H9 (cell line): ENCODE data around the gene TH. TPM values are rescaled to one million over a fixed set of nuclear protein-coding genes. Genes with fewer than 3 reads are reported as not detected.

Experiments used
- DNase-seq: peaks from one replicate; pipeline ENCODE4 v3.0.0-alpha.2; 2017
- H2AFZ ChIP-seq: one replicate; pipeline ENCODE4 v1.6.1; 2013; ENCODE audit warnings: mild to moderate bottlenecking, low read length, control low read depth, moderate library complexity
- H2AK5ac ChIP-seq: 2 replicates; pipeline ENCODE4 v1.6.1; 2013; ENCODE audit warnings: low read length, control low read depth, mixed read lengths; ENCODE audit not compliant: insufficient read length
- H2BK120ac ChIP-seq: one replicate; pipeline ENCODE4 v1.6.1; 2013; ENCODE audit warnings: low read depth, mild to moderate bottlenecking, low read length, control low read depth, inconsistent platforms; ENCODE audit not compliant: poor library complexity, severe bottlenecking
- H2BK12ac ChIP-seq: 2 replicates; pipeline ENCODE4 v1.6.1; 2013; ENCODE audit warnings: low read length, control low read depth, mixed read lengths, low read depth; ENCODE audit not compliant: insufficient read length
- H2BK15ac ChIP-seq: 2 replicates; pipeline ENCODE4 v1.6.1; 2013; ENCODE audit warnings: low read depth, low read length, control low read depth
- H2BK20ac ChIP-seq: one replicate; pipeline ENCODE4 v1.6.1; 2013; ENCODE audit warnings: low read depth, mild to moderate bottlenecking, low read length, control low read depth, inconsistent platforms; ENCODE audit not compliant: poor library complexity, severe bottlenecking
- H2BK5ac ChIP-seq: 2 replicates; pipeline ENCODE4 v1.6.1; 2013; ENCODE audit warnings: low read length, control low read depth, mixed read lengths; ENCODE audit not compliant: insufficient read length
- H3K14ac ChIP-seq: 2 replicates; pipeline ENCODE4 v1.6.1; 2013; ENCODE audit warnings: low read length, control low read depth; ENCODE audit not compliant: insufficient read depth
- H3K18ac ChIP-seq: 2 replicates; pipeline ENCODE4 v1.6.1; 2013; ENCODE audit warnings: low read depth, mild to moderate bottlenecking, mixed read lengths, low read length, control low read depth; ENCODE audit not compliant: insufficient read length
- H3K23ac ChIP-seq: 2 replicates; pipeline ENCODE4 v1.6.1; 2013; ENCODE audit warnings: low read length, control low read depth, mixed read lengths, low read depth; ENCODE audit not compliant: insufficient read length
- H3K23me2 ChIP-seq: 2 replicates; pipeline ENCODE4 v1.6.1; 2013; ENCODE audit warnings: low read depth, mild to moderate bottlenecking, mixed read lengths, low read length, control low read depth; ENCODE audit not compliant: insufficient read length, poor library complexity, severe bottlenecking
- H3K27ac ChIP-seq: 2 replicates; pipeline ENCODE4 v1.5.1; 2013; ENCODE audit warnings: low read length, control low read depth, mixed read lengths, low read depth; ENCODE audit not compliant: insufficient read length
- H3K27me3 ChIP-seq: 2 replicates; pipeline ENCODE4 v1.6.1; 2013; ENCODE audit warnings: low read length, control low read depth, inconsistent platforms; ENCODE audit not compliant: insufficient read depth
- H3K4ac ChIP-seq: 2 replicates; pipeline ENCODE4 v1.6.1; 2013; ENCODE audit warnings: low read depth, mild to moderate bottlenecking, control low read depth, inconsistent platforms, low read length, moderate library complexity
- H3K4me1 ChIP-seq: 2 replicates; pipeline ENCODE4 v1.6.1; 2013; ENCODE audit warnings: low read length, control low read depth, inconsistent platforms; ENCODE audit not compliant: insufficient read depth
- H3K4me2 ChIP-seq: 2 replicates; pipeline ENCODE4 v1.6.1; 2013; ENCODE audit warnings: low read length, control low read depth, mixed read lengths; ENCODE audit not compliant: insufficient read length, insufficient read depth
- H3K56ac ChIP-seq: 2 replicates; pipeline ENCODE4 v1.6.1; 2013; ENCODE audit warnings: low read depth, mild to moderate bottlenecking, mixed read lengths, low read length, control low read depth; ENCODE audit not compliant: insufficient read length
- H3K79me1 ChIP-seq: 2 replicates; pipeline ENCODE4 v1.6.1; 2013; ENCODE audit warnings: low read depth, mild to moderate bottlenecking, moderate library complexity, low read length, control low read depth, inconsistent platforms; ENCODE audit not compliant: insufficient read depth, poor library complexity, severe bottlenecking
- H3K79me2 ChIP-seq: 2 replicates; pipeline ENCODE4 v1.6.1; 2013; ENCODE audit warnings: low read length, control low read depth, inconsistent platforms; ENCODE audit not compliant: insufficient read depth
- H3K9ac ChIP-seq: 2 replicates; pipeline ENCODE4 v1.6.1; 2013; ENCODE audit warnings: low read length, control low read depth, mixed read lengths; ENCODE audit not compliant: insufficient read length; ENCODE audit errors: extremely low read depth
- H3K9me3 ChIP-seq: one replicate; pipeline ENCODE4 v1.6.1; 2013; ENCODE audit warnings: low read depth, low read length, inconsistent platforms; ENCODE audit not compliant: control insufficient read depth
- H3T11ph ChIP-seq: one replicate; pipeline ENCODE4 v1.6.1; 2013; ENCODE audit warnings: mild to moderate bottlenecking, low read length, control low read depth, inconsistent platforms
- H4K20me1 ChIP-seq: one replicate; pipeline ENCODE4 v1.6.1; 2013; ENCODE audit not compliant: control insufficient read depth, insufficient read length, insufficient read depth
- H4K5ac ChIP-seq: 2 replicates; pipeline ENCODE4 v1.6.1; 2013; ENCODE audit warnings: low read depth, mild to moderate bottlenecking, mixed read lengths, low read length, control low read depth; ENCODE audit not compliant: insufficient read length
- H4K8ac ChIP-seq: replicated peaks from 2 replicates; pipeline ENCODE4 v1.6.1; 2013; ENCODE audit warnings: low read length, control low read depth, mixed read lengths, low read depth; ENCODE audit not compliant: insufficient read length
- H4K91ac ChIP-seq: 2 replicates; pipeline ENCODE4 v1.6.1; 2013; ENCODE audit warnings: low read depth, mild to moderate bottlenecking, moderate library complexity, mixed read lengths, low read length, control low read depth; ENCODE audit not compliant: insufficient read length
- H3K27ac Mint-ChIP-seq, 3 experiments: 2 replicates in 2 of 3; 3 replicates in 1 of 3; pipeline ENCODE4 v1.8.0; 2020 to 2021; ENCODE audit warnings: mixed read lengths in 3 of 3, mild to moderate bottlenecking in 1 of 3, moderate library complexity in 1 of 3
- H3K27me3 Mint-ChIP-seq: 2 replicates; pipeline ENCODE4 v1.8.0; 2021; ENCODE audit warnings: low read depth, mild to moderate bottlenecking, moderate library complexity, mixed read lengths
- H3K36me3 Mint-ChIP-seq, 3 experiments: 2 replicates in 2 of 3; 3 replicates in 1 of 3; pipeline ENCODE4 v1.8.0; 2020 to 2021; ENCODE audit warnings: low read depth in 3 of 3, mixed read lengths in 3 of 3; ENCODE audit not compliant: insufficient read depth in 1 of 3
- H3K4me1 Mint-ChIP-seq, 2 experiments: 2 replicates each; pipeline ENCODE4 v1.8.0; 2020; ENCODE audit warnings: mixed read lengths in 2 of 2
- H3K4me3 Mint-ChIP-seq, 2 experiments: 2 replicates in 1 of 2; 3 replicates in 1 of 2; pipeline ENCODE4 v1.8.0; 2020 to 2021; ENCODE audit warnings: mild to moderate bottlenecking in 2 of 2, mixed read lengths in 2 of 2, moderate library complexity in 1 of 2
- H3K9me3 Mint-ChIP-seq, 2 experiments: 2 replicates in 1 of 2; 3 replicates in 1 of 2; pipeline ENCODE4 v1.8.0; 2020; ENCODE audit warnings: mild to moderate bottlenecking in 2 of 2, mixed read lengths in 2 of 2, moderate library complexity in 1 of 2
- CTCF ChIP-seq: fragments of 200-600 bp; sonication (generic); conservative IDR thresholded peaks from 3 replicates; pipeline ENCODE4 v1.8.0; 2021; ENCODE audit warnings: antibody characterized with exemption, mild to moderate bottlenecking
- WGBS: extraction: QIAGEN DNeasy Blood & Tissue Kit; methylation state at CpG from one replicate; pipeline ENCODE4 v1.1.7; 2013; ENCODE audit warnings: missing lambda C conversion rate, low lambda C conversion rate, mixed read lengths; ENCODE audit not compliant: insufficient read length; ENCODE audit errors: extremely low coverage; 5-methylcytosine and 5-hydroxymethylcytosine counted together
- total RNA-seq: library from RNA; stranded (reverse); gene quantifications from 2 replicates; pipeline ENCODE4 v1.2.1, GENCODE V29; 2021

TH gene
- total RNA-seq, 1 experiment from 2014 or later, result not detected

- no peak overlapping the region; the same call in 1 of the 2 replicates for H3K14ac ChIP-seq
- no peak overlapping the region for H2AK5ac ChIP-seq
- H3K9me3 ChIP-seq, result no peaks in the 10 kb centered on the region
- no peak overlapping the region for H3K18ac ChIP-seq
- H2BK120ac ChIP-seq, result no peak overlapping the region
- no peak for TF ChIP-seq CTCF
- no CpG with 5 or more reads among the region's 19 CpGs for WGBS
- no peak overlapping the region for H3K27ac ChIP-seq
- H3K4ac ChIP-seq, result no peak overlapping the region
- no peaks in the 10 kb centered on the region for H4K20me1 ChIP-seq
- no peaks in the 10 kb centered on the region for H3K79me1 ChIP-seq
- Mint-ChIP-seq H3K27ac (no peak overlapping the region), H3K4me3 (no peak overlapping the region), H3K4me1 (peaks cover 0 to 13% of the 10 kb centered on the region in 2 experiments; a peak in 2 of 4 replicates), H3K9me3 (peaks cover 9% of the 10 kb centered on the region in 2 experiments), H3K27me3 (peaks cover 52% of the 10 kb centered on the region), H3K36me3 (peaks cover 0 to 5% (median 2%) of the 10 kb centered on the region in 3 experiments; a peak in 3 of 7 replicates)
- H3T11ph ChIP-seq, result no peak overlapping the region
- no peak overlapping the region for H2BK15ac ChIP-seq
- no peak overlapping the region for H2BK5ac ChIP-seq
- H3K56ac ChIP-seq, result no peak overlapping the region
- H3K4me1 ChIP-seq, result no peaks in the 10 kb centered on the region
- H3K9ac ChIP-seq, result no peak overlapping the region
- H2BK12ac ChIP-seq, result no peak overlapping the region
- no peaks in the 10 kb centered on the region for H3K23me2 ChIP-seq
- no peaks in the 10 kb centered on the region for H3K79me2 ChIP-seq
- no peak overlapping the region for H4K91ac ChIP-seq
- H2BK20ac ChIP-seq, result no peak overlapping the region
- H4K5ac ChIP-seq, result no peak overlapping the region
- no peak overlapping the region for H4K8ac ChIP-seq
- no peak overlapping the region for H3K23ac ChIP-seq
- H2AFZ ChIP-seq, result no peak overlapping the region
- H3K4me2 ChIP-seq, result no peak overlapping the region
- DNase-seq, result no peak
- H3K27me3 ChIP-seq, result no peaks in the 10 kb centered on the region
These were observed 49.3 kb downstream of the TH start for GRCh38 chr11:2122222-2122906.
